ENCODE data around the gene METTL15. TPM values are rescaled to one million over a fixed set of nuclear protein-coding genes. Genes with fewer than 3 reads are reported as not detected.

Gene METTL15
- total and polyA plus RNA-seq, 2 of the 8 experiments (the other 6 are each of a cell fraction or from before 2014, with no cell fraction given) = 5.4 to 10.5 TPM

DNA sequence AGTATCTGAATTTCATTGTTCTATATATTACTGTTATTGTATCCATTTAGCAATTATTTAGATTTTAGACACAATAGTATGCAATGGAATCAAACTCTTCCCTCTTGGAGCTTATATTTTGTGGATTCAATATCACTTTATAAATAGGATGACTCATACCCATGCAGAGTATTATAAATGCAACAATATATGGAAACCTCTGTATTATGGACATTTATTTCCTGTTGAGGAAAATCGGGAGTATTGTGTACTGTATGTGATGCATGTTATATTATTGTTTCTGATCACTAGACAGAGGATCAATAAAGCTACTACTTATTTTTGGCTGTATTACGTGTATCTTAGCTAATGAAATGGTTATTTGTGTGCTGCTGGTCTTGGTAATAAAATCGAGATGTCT lies 770 bp downstream of the METTL15 start (continued):
- TF ChIP-seq E2F6 (IDR thresholded peaks at IDR 0.05) (no peak), EP300 (IDR thresholded peaks at IDR 0.05; ENCODE audit: borderline replicate concordance in 1 of 2, low read depth in 2 of 2, low read length in 2 of 2) (no peak)
